ENCODE data around the gene ZER1. TPM values are rescaled to one million over a fixed set of nuclear protein-coding genes. Genes with fewer than 3 reads are reported as not detected.

The ZER1 gene
- total and polyA plus RNA-seq, 5 donors from 2014 or later = 31.9 to 44.7 (median 38.1) TPM

- Histone ChIP-seq H3K27me3 (ENCODE audit: control insufficient read depth, insufficient read depth, low read length) (no peaks in the 10 kb centered on the region), H3K4me1 (ENCODE audit: control insufficient read depth, insufficient read depth, low read length, poor library complexity, severe bottlenecking) (no peaks in the 10 kb centered on the region), H3K36me3 (ENCODE audit: control insufficient read depth, insufficient read depth, low read length) (peaks cover 4% of the 10 kb centered on the region), H3K9me3 (ENCODE audit: control insufficient read depth in 2 of 2, low read length in 2 of 2) (no peaks in the 10 kb centered on the region), H3K4me3 (ENCODE audit: low read depth, low read length) (no peak overlapping the region), H3K27ac (ENCODE audit: insufficient read depth, low read length, poor library complexity, severe bottlenecking) (no peak overlapping the region)
- Mint-ChIP-seq H3K9me3 (no peaks in the 10 kb centered on the region), H3K4me3 (no peak overlapping the region), H3K4me1 (peaks cover 0 to 2% (median 0%) of the 10 kb centered on the region in 4 donors), H3K36me3 (peaks cover 4% of the 10 kb centered on the region), H3K27me3 (no peaks in the 10 kb centered on the region), H3K27ac (no peak overlapping the region)
- DNase-seq (no peak), ATAC-seq (ENCODE audit: low read depth in 2 of 2) (no peak)
These were observed 55.0 kb downstream of the ZER1 start for GRCh38 chr9:128716581-128717254.

GRCh38 chr9:128715436-128715750, 56.3 kb downstream of the ZER1 start:
- H3K9me3 Mint-ChIP-seq = no peaks in the 10 kb centered on the region
- ATAC-seq (ENCODE audit: low read depth in 2 of 2) (no peak), DNase-seq (no peak)
- Histone ChIP-seq H3K27ac (ENCODE audit: insufficient read depth, low read length, poor library complexity, severe bottlenecking) (no peak overlapping the region), H3K9me3 (ENCODE audit: control insufficient read depth in 2 of 2, low read length in 2 of 2) (no peaks in the 10 kb centered on the region), H3K27me3 (ENCODE audit: control insufficient read depth, insufficient read depth, low read length) (no peaks in the 10 kb centered on the region), H3K4me3 (ENCODE audit: low read depth, low read length) (no peak overlapping the region), H3K36me3 (ENCODE audit: control insufficient read depth, insufficient read depth, low read length) (no peaks in the 10 kb centered on the region), H3K4me1 (ENCODE audit: control insufficient read depth, insufficient read depth, low read length, poor library complexity, severe bottlenecking) (no peaks in the 10 kb centered on the region)
- H3K27ac Mint-ChIP-seq = no peak overlapping the region
- H3K27me3 Mint-ChIP-seq = no peaks in the 10 kb centered on the region
- peak overlapping the region in 1 of 4 donors; percentile 16 for H3K4me3 Mint-ChIP-seq
- peaks cover 0 to 2% (median 0%) of the 10 kb centered on the region in 4 donors for H3K4me1 Mint-ChIP-seq
- H3K36me3 Mint-ChIP-seq = peaks cover under 1% of the 10 kb centered on the region

GRCh38 chr9:128714586-128715435, 56.9 kb downstream of the ZER1 start:
- Histone ChIP-seq H3K36me3 (ENCODE audit: control insufficient read depth, insufficient read depth, low read length) (no peaks in the 10 kb centered on the region), H3K4me3 (ENCODE audit: low read depth, low read length) (no peak overlapping the region), H3K27me3 (ENCODE audit: control insufficient read depth, insufficient read depth, low read length) (no peaks in the 10 kb centered on the region), H3K9me3 (ENCODE audit: control insufficient read depth in 2 of 2, low read length in 2 of 2) (no peaks in the 10 kb centered on the region), H3K4me1 (ENCODE audit: control insufficient read depth, insufficient read depth, low read length, poor library complexity, severe bottlenecking) (no peaks in the 10 kb centered on the region), H3K27ac (ENCODE audit: insufficient read depth, low read length, poor library complexity, severe bottlenecking) (no peak overlapping the region)
- H3K4me3 Mint-ChIP-seq = no peak overlapping the region
- no peaks in the 10 kb centered on the region for H3K9me3 Mint-ChIP-seq
- no peak for DNase-seq
- H3K36me3 Mint-ChIP-seq = no peaks in the 10 kb centered on the region
- H3K4me1 Mint-ChIP-seq = peaks cover 0 to 2% (median 0%) of the 10 kb centered on the region in 4 donors
- no peak for ATAC-seq (ENCODE audit: low read depth in 2 of 2)
- H3K27ac Mint-ChIP-seq = peak overlapping the region in 1 of 3 donors; percentile 46
- no peaks in the 10 kb centered on the region for H3K27me3 Mint-ChIP-seq

GRCh38 chr9:128713941-128714573, 57.7 kb downstream of the ZER1 start:
- Mint-ChIP-seq H3K27me3 (no peaks in the 10 kb centered on the region), H3K36me3 (no peaks in the 10 kb centered on the region), H3K4me1 (peaks cover 0 to 2% (median 0%) of the 10 kb centered on the region in 4 donors), H3K27ac (peak overlapping the region in 1 of 3 donors; percentile 46), H3K9me3 (no peaks in the 10 kb centered on the region), H3K4me3 (no peak overlapping the region)
- no peaks in the 10 kb centered on the region for H3K4me1 ChIP-seq (ENCODE audit: control insufficient read depth, insufficient read depth, low read length, poor library complexity, severe bottlenecking)
- ATAC-seq (ENCODE audit: low read depth in 2 of 2) (no peak), DNase-seq (no peak)
- no peaks in the 10 kb centered on the region for H3K36me3 ChIP-seq (ENCODE audit: control insufficient read depth, insufficient read depth, low read length)
- no peaks in the 10 kb centered on the region for H3K27me3 ChIP-seq (ENCODE audit: control insufficient read depth, insufficient read depth, low read length)
- H3K27ac ChIP-seq (ENCODE audit: insufficient read depth, low read length, poor library complexity, severe bottlenecking) = no peak overlapping the region
- no peak overlapping the region for H3K4me3 ChIP-seq (ENCODE audit: low read depth, low read length)
- no peaks in the 10 kb centered on the region for H3K9me3 ChIP-seq (ENCODE audit: control insufficient read depth in 2 of 2, low read length in 2 of 2)

GRCh38 chr9:128713411-128713780, 58.3 kb downstream of the ZER1 start:
- H3K27me3 Mint-ChIP-seq = no peaks in the 10 kb centered on the region
- no peaks in the 10 kb centered on the region for H3K36me3 Mint-ChIP-seq
- no peaks in the 10 kb centered on the region for H3K27me3 ChIP-seq (ENCODE audit: control insufficient read depth, insufficient read depth, low read length)
- H3K9me3 ChIP-seq (ENCODE audit: control insufficient read depth in 2 of 2, low read length in 2 of 2) = no peaks in the 10 kb centered on the region
- no peak overlapping the region for H3K27ac Mint-ChIP-seq
- ATAC-seq (ENCODE audit: low read depth in 2 of 2) (no peak), DNase-seq (no peak)
- H3K4me3 ChIP-seq (ENCODE audit: low read depth, low read length) = no peak overlapping the region
- no peaks in the 10 kb centered on the region for H3K9me3 Mint-ChIP-seq
- no peak overlapping the region for H3K27ac ChIP-seq (ENCODE audit: insufficient read depth, low read length, poor library complexity, severe bottlenecking)
- H3K4me3 Mint-ChIP-seq = no peak overlapping the region
- peaks cover 0 to 2% (median 0%) of the 10 kb centered on the region in 4 donors for H3K4me1 Mint-ChIP-seq
- no peaks in the 10 kb centered on the region for H3K36me3 ChIP-seq (ENCODE audit: control insufficient read depth, insufficient read depth, low read length)
- no peaks in the 10 kb centered on the region for H3K4me1 ChIP-seq (ENCODE audit: control insufficient read depth, insufficient read depth, low read length, poor library complexity, severe bottlenecking)

- Histone ChIP-seq H3K36me3 (ENCODE audit: control insufficient read depth, insufficient read depth, low read length) (no peaks in the 10 kb centered on the region), H3K9me3 (ENCODE audit: control insufficient read depth in 2 of 2, low read length in 2 of 2) (no peaks in the 10 kb centered on the region), H3K4me1 (ENCODE audit: control insufficient read depth, insufficient read depth, low read length, poor library complexity, severe bottlenecking) (no peaks in the 10 kb centered on the region), H3K4me3 (ENCODE audit: low read depth, low read length) (no peak overlapping the region), H3K27ac (ENCODE audit: insufficient read depth, low read length, poor library complexity, severe bottlenecking) (no peak overlapping the region), H3K27me3 (ENCODE audit: control insufficient read depth, insufficient read depth, low read length) (no peaks in the 10 kb centered on the region)
- Mint-ChIP-seq H3K4me3 (no peak overlapping the region), H3K27ac (peak overlapping the region in 1 of 3 donors; percentile 77), H3K9me3 (no peaks in the 10 kb centered on the region), H3K27me3 (no peaks in the 10 kb centered on the region), H3K36me3 (no peaks in the 10 kb centered on the region), H3K4me1 (peaks cover 0 to 2% (median 0%) of the 10 kb centered on the region in 4 donors)
- ATAC-seq (ENCODE audit: low read depth in 2 of 2) (no peak), DNase-seq (no peak)
These were observed 59.0 kb downstream of the ZER1 start for GRCh38 chr9:128712451-128713410.

GRCh38 chr9:128707446-128707845, 64.3 kb downstream of the ZER1 start:
- no peaks in the 10 kb centered on the region for H3K27me3 Mint-ChIP-seq
- H3K9me3 Mint-ChIP-seq = no peaks in the 10 kb centered on the region
- ATAC-seq (ENCODE audit: low read depth in 2 of 2) (no peak), DNase-seq (no peak)
- Histone ChIP-seq H3K4me3 (ENCODE audit: low read depth, low read length) (no peak overlapping the region), H3K9me3 (ENCODE audit: control insufficient read depth in 2 of 2, low read length in 2 of 2) (no peaks in the 10 kb centered on the region), H3K36me3 (ENCODE audit: control insufficient read depth, insufficient read depth, low read length) (no peaks in the 10 kb centered on the region), H3K27ac (ENCODE audit: insufficient read depth, low read length, poor library complexity, severe bottlenecking) (no peak overlapping the region), H3K4me1 (ENCODE audit: control insufficient read depth, insufficient read depth, low read length, poor library complexity, severe bottlenecking) (peaks cover 12% of the 10 kb centered on the region), H3K27me3 (ENCODE audit: control insufficient read depth, insufficient read depth, low read length) (no peaks in the 10 kb centered on the region)
- H3K27ac Mint-ChIP-seq = no peak overlapping the region
- peaks cover 0 to 6% (median 0%) of the 10 kb centered on the region in 4 donors for H3K4me1 Mint-ChIP-seq
- no peak overlapping the region for H3K4me3 Mint-ChIP-seq
- H3K36me3 Mint-ChIP-seq = no peaks in the 10 kb centered on the region

Measured in CD4-positive, CD25-positive, alpha-beta regulatory T cell (primary cell).